CD4-positive, alpha-beta T cell treated with Interleukin-4 for 4 hours (primary cell): Measurements from ENCODE around the gene DNASE1L3.

Experiments used
- DNase-seq: peaks from one replicate; pipeline ENCODE4 v3.0.0-alpha.2; 2020

Gene DNASE1L3

GRCh38 chr3:58177747-58178527, 32.8 kb downstream of the DNASE1L3 start:
- DNase-seq = peak; percentile 77

GRCh38 chr3:58176827-58177489, 33.8 kb downstream of the DNASE1L3 start:
- DNase-seq = no peak

- no peak for DNase-seq
These were observed 34.6 kb downstream of the DNASE1L3 start for GRCh38 chr3:58176185-58176530.

- no peak for DNase-seq
These were observed 35.2 kb downstream of the DNASE1L3 start for GRCh38 chr3:58175437-58176184.

- DNase-seq = no peak
These were observed 35.7 kb downstream of the DNASE1L3 start for GRCh38 chr3:58175187-58175436.

GRCh38 chr3:58173669-58174398, 36.9 kb downstream of the DNASE1L3 start:
- no peak for DNase-seq

- DNase-seq = no peak
These were observed 37.6 kb downstream of the DNASE1L3 start for GRCh38 chr3:58173029-58173668.

- no peak for DNase-seq
These were observed 39.6 kb downstream of the DNASE1L3 start for GRCh38 chr3:58171126-58171525.

GRCh38 chr3:58170376-58170775, 40.4 kb downstream of the DNASE1L3 start:
- DNase-seq = no peak

- DNase-seq = no peak
These were observed 41.4 kb downstream of the DNASE1L3 start for GRCh38 chr3:58169371-58169770.

- no peak for DNase-seq
These were observed 42.3 kb downstream of the DNASE1L3 start for GRCh38 chr3:58168498-58168897.

- peak; percentile 32 for DNase-seq
These were observed 43.1 kb downstream of the DNASE1L3 start for GRCh38 chr3:58167431-58168351.

GRCh38 chr3:58164906-58165821, 45.6 kb downstream of the DNASE1L3 start:
- no peak for DNase-seq

GRCh38 chr3:58164199-58164879, 46.4 kb downstream of the DNASE1L3 start:
- no peak for DNase-seq

- no peak for DNase-seq
These were observed 47.5 kb downstream of the DNASE1L3 start for GRCh38 chr3:58163234-58163633.

- DNase-seq = no peak
These were observed 49.1 kb downstream of the DNASE1L3 start for GRCh38 chr3:58161435-58162398.

- DNase-seq = no peak
These were observed 50.4 kb downstream of the DNASE1L3 start for GRCh38 chr3:58160399-58160798.

- no peak for DNase-seq
These were observed 52.2 kb downstream of the DNASE1L3 start for GRCh38 chr3:58158442-58159153.
